BE2C (cell line): ENCODE measurements around the gene N4BP2.

Experiments used
- DNase-seq: peaks from one replicate; pipeline ENCODE4 v3.0.0-alpha.2; 2020
- H3K27me3 ChIP-seq: fragments of 250-450 bp; sonication (Bioruptor Pico); 2 replicates; pipeline ENCODE4 v1.5.1; 2020; ENCODE audit warnings: mild to moderate bottlenecking
- H3K36me3 ChIP-seq: fragments of 250-450 bp; sonication (Bioruptor Pico); 2 replicates; pipeline ENCODE4 v1.5.1; 2020; ENCODE audit warnings: mild to moderate bottlenecking
- H3K4me1 ChIP-seq: fragments of 250-450 bp; sonication (Bioruptor Pico); 2 replicates; pipeline ENCODE4 v1.5.1; 2020
- H3K4me3 ChIP-seq: 2 replicates; pipeline ENCODE4 v1.5.1; 2011; ENCODE audit warnings: low read depth, low read length
- H3K9me3 ChIP-seq: fragments of 250-450 bp; sonication (Bioruptor Pico); 2 replicates; pipeline ENCODE4 v1.5.1; 2020
- CTCF ChIP-seq: IDR thresholded peaks from 2 replicates; pipeline ENCODE4 v1.5.1; 2012; ENCODE audit warnings: mild to moderate bottlenecking, low read depth, low read length

Gene N4BP2

GRCh38 chr4:40112027-40112792 is 55.6 kb downstream of the N4BP2 start:
- no peak for DNase-seq
- TF ChIP-seq CTCF: no peak
- Histone ChIP-seq H3K27me3 (no peaks in the 10 kb centered on the region), H3K9me3 (no peaks in the 10 kb centered on the region), H3K4me1 (no peaks in the 10 kb centered on the region), H3K36me3 (no peaks in the 10 kb centered on the region), H3K4me3 (no peak overlapping the region)

- Histone ChIP-seq H3K4me3 (no peak overlapping the region), H3K27me3 (no peaks in the 10 kb centered on the region), H3K36me3 (no peaks in the 10 kb centered on the region), H3K4me1 (no peaks in the 10 kb centered on the region), H3K9me3 (no peaks in the 10 kb centered on the region)
- no peak for TF ChIP-seq CTCF
- DNase-seq: no peak
These were observed 57.6 kb downstream of the N4BP2 start for GRCh38 chr4:40114206-40114605.

DNA sequence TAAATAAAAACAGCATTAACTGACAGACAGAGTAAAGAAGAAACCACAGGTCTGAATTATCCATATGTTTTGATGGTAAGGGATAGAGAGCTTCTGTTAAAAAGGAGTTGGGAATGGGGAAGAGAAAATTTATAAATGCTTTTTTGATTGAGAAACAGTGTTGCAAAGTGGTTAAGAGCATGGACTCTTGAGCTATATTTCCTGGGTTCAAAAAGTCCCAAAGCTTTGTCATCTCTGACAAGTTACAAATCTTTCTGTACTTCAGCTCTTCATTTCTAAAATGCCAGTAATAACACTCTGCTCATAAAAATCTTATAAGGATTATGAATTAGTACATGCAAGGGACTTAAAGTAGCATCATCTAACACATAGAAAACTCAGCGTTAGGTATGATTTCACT is 62.2 kb downstream of the N4BP2 start:
- no peak for TF ChIP-seq CTCF

DNA sequence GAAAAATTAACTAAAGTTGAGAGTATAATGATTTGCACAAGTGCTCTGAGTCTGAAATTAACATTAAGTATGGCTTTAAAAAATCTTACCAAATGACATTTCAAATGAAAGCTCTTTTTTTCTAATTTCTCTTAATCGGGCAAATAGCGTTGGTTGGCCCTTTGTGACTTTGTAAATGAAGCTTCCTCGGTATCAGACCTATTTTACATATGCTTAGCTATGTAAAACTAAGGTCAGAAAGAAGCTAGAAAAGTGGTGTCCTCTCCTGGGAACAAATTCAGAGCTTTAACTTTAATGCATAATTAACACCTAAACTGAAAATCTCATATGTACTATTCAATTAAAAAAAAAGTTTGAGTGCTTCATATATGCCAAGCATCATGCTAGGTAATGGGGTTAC is 62.7 kb downstream of the N4BP2 start:
- Histone ChIP-seq H3K36me3 (no peaks in the 10 kb centered on the region), H3K4me1 (no peaks in the 10 kb centered on the region), H3K9me3 (no peaks in the 10 kb centered on the region), H3K27me3 (no peaks in the 10 kb centered on the region), H3K4me3 (no peak overlapping the region)
- no peak for DNase-seq
- TF ChIP-seq CTCF: no peak

More for the DNA sequence above, 62.2 kb downstream of the N4BP2 start:
- Histone ChIP-seq H3K27me3 (no peaks in the 10 kb centered on the region), H3K36me3 (no peaks in the 10 kb centered on the region), H3K9me3 (no peaks in the 10 kb centered on the region), H3K4me1 (no peaks in the 10 kb centered on the region), H3K4me3 (no peak overlapping the region)
- no peak for DNase-seq

- Histone ChIP-seq H3K27me3 (no peaks in the 10 kb centered on the region), H3K9me3 (no peaks in the 10 kb centered on the region), H3K4me1 (no peaks in the 10 kb centered on the region), H3K4me3 (no peak overlapping the region), H3K36me3 (no peaks in the 10 kb centered on the region)
- no peak for TF ChIP-seq CTCF
- DNase-seq: no peak
These were observed 64.9 kb downstream of the N4BP2 start for GRCh38 chr4:40121515-40121914.

DNA sequence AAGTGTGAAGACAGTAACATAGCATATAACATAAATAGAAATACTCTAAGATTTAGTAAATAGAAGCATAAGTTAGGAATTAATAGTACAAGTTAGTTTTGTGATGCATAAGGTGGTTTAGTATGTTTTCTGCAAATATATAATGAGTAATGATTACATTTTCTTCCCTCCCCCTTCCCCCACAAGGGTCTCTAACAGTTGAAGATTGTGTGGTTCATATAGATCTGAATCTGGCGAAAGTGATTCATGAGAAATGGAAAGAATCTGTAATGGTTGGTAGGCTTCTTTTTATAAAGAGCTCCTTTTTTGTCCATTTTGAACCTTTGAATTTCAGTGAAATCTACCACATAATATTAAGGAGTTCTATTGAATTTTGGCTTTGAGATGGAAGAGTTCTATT is 66.3 kb downstream of the N4BP2 start:
- TF ChIP-seq CTCF: no peak
- H3K4me3 ChIP-seq: no peak overlapping the region
- H3K4me1 ChIP-seq: no peaks in the 10 kb centered on the region
- no peaks in the 10 kb centered on the region for H3K36me3 ChIP-seq
- H3K27me3 ChIP-seq: no peaks in the 10 kb centered on the region
- DNase-seq: no peak
- no peaks in the 10 kb centered on the region for H3K9me3 ChIP-seq
